Measurements from ENCODE around the gene USO1. TPM values are rescaled to one million over a fixed set of nuclear protein-coding genes. Genes with fewer than 3 reads are reported as not detected.

The USO1 gene
- total and polyA plus RNA-seq, 2 of the 13 experiments (the other 11 are each of a cell fraction or from before 2014, with no cell fraction given): 52.2 to 87.7 TPM

DNA sequence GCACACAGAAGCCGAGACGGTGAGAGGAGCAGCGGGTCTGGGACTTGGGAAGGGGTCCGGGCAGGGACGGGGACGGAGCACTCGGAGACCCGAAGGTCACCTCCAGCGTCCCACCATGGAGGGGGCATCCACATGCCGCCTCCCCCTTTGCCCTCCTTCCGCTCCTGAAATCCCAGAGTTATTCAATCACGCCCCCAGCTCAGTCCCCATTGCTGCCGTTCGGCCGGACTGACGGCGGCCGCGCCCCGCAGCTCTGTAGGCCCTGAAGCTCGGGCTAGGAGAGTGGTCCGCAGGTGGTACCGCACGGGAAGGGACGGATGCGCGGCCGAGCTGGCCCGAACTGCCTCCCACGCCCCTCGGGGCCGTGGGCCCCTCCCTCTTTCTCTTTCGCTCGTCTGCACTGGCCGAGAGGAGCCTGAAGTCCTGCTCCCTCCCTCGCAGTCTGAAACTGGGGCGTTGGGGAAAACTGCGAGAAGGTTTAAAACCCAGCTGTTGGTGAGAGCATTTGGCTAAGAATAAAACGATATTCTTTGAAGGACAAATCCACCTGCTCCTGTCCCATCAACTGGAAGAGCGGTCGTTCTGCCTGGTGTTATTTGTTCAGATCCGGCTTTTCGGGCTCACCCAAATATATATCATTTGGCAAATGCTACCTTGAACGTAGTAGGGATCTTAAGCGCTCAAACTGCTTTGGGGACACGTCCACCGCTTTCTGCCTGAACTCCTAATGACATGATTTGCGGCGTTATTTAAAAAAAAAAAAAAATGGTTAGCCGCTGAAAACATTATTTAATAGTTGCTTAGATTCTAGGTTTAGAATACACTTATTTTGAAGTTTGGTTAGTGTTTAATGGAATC, 719 bp downstream of the USO1 start (continued):
- TF ChIP-seq, protein P1, sequence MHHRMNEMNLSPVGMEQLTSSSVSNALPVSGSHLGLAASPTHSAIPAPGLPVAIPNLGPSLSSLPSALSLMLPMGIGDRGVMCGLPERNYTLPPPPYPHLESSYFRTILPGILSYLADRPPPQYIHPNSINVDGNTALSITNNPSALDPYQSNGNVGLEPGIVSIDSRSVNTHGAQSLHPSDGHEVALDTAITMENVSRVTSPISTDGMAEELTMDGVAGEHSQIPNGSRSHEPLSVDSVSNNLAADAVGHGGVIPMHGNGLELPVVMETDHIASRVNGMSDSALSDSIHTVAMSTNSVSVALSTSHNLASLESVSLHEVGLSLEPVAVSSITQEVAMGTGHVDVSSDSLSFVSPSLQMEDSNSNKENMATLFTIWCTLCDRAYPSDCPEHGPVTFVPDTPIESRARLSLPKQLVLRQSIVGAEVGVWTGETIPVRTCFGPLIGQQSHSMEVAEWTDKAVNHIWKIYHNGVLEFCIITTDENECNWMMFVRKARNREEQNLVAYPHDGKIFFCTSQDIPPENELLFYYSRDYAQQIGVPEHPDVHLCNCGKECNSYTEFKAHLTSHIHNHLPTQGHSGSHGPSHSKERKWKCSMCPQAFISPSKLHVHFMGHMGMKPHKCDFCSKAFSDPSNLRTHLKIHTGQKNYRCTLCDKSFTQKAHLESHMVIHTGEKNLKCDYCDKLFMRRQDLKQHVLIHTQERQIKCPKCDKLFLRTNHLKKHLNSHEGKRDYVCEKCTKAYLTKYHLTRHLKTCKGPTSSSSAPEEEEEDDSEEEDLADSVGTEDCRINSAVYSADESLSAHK (CRISPR knock-in tag; IDR thresholded peaks at IDR 0.05; ENCODE audit: borderline replicate concordance): no peak
- TF ChIP-seq ZBED4 (CRISPR knock-in tag; IDR thresholded peaks at IDR 0.05; ENCODE audit: borderline replicate concordance) (peak; percentile 43), NFKBIZ (CRISPR knock-in tag; IDR thresholded peaks at IDR 0.05) (peak; percentile 53; the same call in 1 of the 2 replicates), CBX5 (CRISPR knock-in tag; IDR thresholded peaks at IDR 0.05; ENCODE audit: borderline replicate concordance) (no peak), ELF3 (CRISPR knock-in tag; IDR thresholded peaks at IDR 0.05) (no peak), REL (CRISPR knock-in tag; conservative IDR thresholded peaks at IDR 0.05) (peak; percentile 71; the same call in 1 of the 2 replicates), FOSL2 (CRISPR knock-in tag; IDR thresholded peaks at IDR 0.05) (no peak), ZNF841 (CRISPR knock-in tag; IDR thresholded peaks at IDR 0.05; ENCODE audit: borderline replicate concordance) (peak; percentile 49; the same call in 1 of the 2 replicates), THAP11 (CRISPR knock-in tag; IDR thresholded peaks at IDR 0.05) (no peak; the same call in 1 of the 2 replicates), THRA (CRISPR knock-in tag; IDR thresholded peaks at IDR 0.05; ENCODE audit: borderline replicate concordance) (no peak), ZNF230 (CRISPR knock-in tag; IDR thresholded peaks at IDR 0.05) (no peak), SP1 (IDR thresholded peaks at IDR 0.05) (no peak), SP1 (CRISPR knock-in tag; IDR thresholded peaks at IDR 0.05) (peak; percentile 34; the same call in 1 of the 2 replicates), TCF12 (IDR thresholded peaks at IDR 0.05) (no peak), TCF12 (CRISPR knock-in tag; IDR thresholded peaks at IDR 0.05) (no peak), TEAD2 (CRISPR knock-in tag; IDR thresholded peaks at IDR 0.05) (no peak), ZKSCAN5 (CRISPR knock-in tag; IDR thresholded peaks at IDR 0.05) (no peak), ZFP1 (CRISPR knock-in tag; IDR thresholded peaks at IDR 0.05) (no peak)
- TF ChIP-seq, protein P2, sequence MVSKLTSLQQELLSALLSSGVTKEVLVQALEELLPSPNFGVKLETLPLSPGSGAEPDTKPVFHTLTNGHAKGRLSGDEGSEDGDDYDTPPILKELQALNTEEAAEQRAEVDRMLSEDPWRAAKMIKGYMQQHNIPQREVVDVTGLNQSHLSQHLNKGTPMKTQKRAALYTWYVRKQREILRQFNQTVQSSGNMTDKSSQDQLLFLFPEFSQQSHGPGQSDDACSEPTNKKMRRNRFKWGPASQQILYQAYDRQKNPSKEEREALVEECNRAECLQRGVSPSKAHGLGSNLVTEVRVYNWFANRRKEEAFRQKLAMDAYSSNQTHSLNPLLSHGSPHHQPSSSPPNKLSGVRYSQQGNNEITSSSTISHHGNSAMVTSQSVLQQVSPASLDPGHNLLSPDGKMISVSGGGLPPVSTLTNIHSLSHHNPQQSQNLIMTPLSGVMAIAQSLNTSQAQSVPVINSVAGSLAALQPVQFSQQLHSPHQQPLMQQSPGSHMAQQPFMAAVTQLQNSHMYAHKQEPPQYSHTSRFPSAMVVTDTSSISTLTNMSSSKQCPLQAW (CRISPR knock-in tag; IDR thresholded peaks at IDR 0.05): no peak
